Activated naive CD4-positive, alpha-beta T cell treated with anti-CD3 and anti-CD28 coated beads, Interleukin-2, amount 10 ng/mL, durations not matched to agents 7 days and 5 days (primary cell): Measurements from ENCODE around the gene EFNA4.

Source experiments
- CTCF ChIA-PET: fragments of 350-600 bp; sonication (Branson Sonifier 250); formaldehyde crosslinking; loops from one replicate; lab custom pipeline; 2021; ENCODE audit warnings: antibody characterized with exemption; lab: Charles Lee
- DNase-seq: peaks from one replicate; pipeline ENCODE4 v3.0.0-alpha.2; 2020
- H3K27ac Mint-ChIP-seq: one replicate; pipeline ENCODE4 v1.8.0; 2021; ENCODE audit warnings: mild to moderate bottlenecking, moderate library complexity, mixed read lengths
- H3K27me3 Mint-ChIP-seq: one replicate; pipeline ENCODE4 v1.8.0; 2021; ENCODE audit warnings: mild to moderate bottlenecking, mixed read lengths
- H3K36me3 Mint-ChIP-seq: one replicate; pipeline ENCODE4 v1.8.0; 2021; ENCODE audit warnings: mixed read lengths
- H3K4me1 Mint-ChIP-seq: one replicate; pipeline ENCODE4 v1.8.0; 2021; ENCODE audit warnings: mixed read lengths
- H3K4me3 Mint-ChIP-seq: one replicate; pipeline ENCODE4 v1.8.0; 2021; ENCODE audit warnings: mild to moderate bottlenecking, moderate library complexity, mixed read lengths
- H3K9me3 Mint-ChIP-seq: one replicate; pipeline ENCODE4 v1.8.0; 2021; ENCODE audit warnings: mixed read lengths

Gene EFNA4

GRCh38 chr1:155085504-155086127 lies 22.1 kb downstream of the EFNA4 start:
- H3K4me1 Mint-ChIP-seq, result peaks cover 44% of the 10 kb centered on the region
- CTCF ChIA-PET, result interaction anchor here (0.9 to 4.0 kb wide), 30 partner anchors 10 to 606 kb away, joined by 3 to 140 read pairs (median 6); partner anchors contain the start of genes ADAM15, EFNA4, KRTCAP2 and LENEP
- peak; percentile 81 for DNase-seq
- H3K36me3 Mint-ChIP-seq, result peaks cover 9% of the 10 kb centered on the region
- H3K27me3 Mint-ChIP-seq, result peaks cover 53% of the 10 kb centered on the region
- peak overlapping the region; percentile 82 for H3K4me3 Mint-ChIP-seq
- H3K9me3 Mint-ChIP-seq, result no peaks in the 10 kb centered on the region
- H3K27ac Mint-ChIP-seq, result peak overlapping the region; percentile 92

DNA sequence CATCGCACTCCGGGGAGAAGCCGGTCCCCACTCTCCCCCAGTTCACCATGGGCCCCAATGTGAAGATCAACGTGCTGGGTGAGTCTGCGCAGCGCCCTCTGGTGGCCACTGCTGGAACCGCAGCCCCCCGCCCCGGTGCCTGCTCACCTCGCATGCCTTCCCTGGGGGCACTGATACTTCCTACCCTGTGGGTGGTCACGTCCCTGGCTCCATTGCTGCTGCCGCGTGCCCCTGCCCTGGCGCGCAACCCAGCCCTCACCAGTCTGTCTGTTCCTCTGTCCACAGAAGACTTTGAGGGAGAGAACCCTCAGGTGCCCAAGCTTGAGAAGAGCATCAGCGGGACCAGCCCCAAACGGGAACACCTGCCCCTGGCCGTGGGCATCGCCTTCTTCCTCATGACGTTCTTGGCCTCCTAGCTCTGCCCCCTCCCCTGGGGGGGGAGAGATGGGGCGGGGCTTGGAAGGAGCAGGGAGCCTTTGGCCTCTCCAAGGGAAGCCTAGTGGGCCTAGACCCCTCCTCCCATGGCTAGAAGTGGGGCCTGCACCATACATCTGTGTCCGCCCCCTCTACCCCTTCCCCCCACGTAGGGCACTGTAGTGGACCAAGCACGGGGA lies 22.7 kb downstream of the EFNA4 start:
- Mint-ChIP-seq H3K4me1 (peaks cover 43% of the 10 kb centered on the region), H3K36me3 (peaks cover 9% of the 10 kb centered on the region), H3K9me3 (no peaks in the 10 kb centered on the region), H3K27me3 (peaks cover 48% of the 10 kb centered on the region), H3K27ac (peak overlapping the region; percentile 71), H3K4me3 (peak overlapping the region; percentile 82)
- peak; percentile 88 for DNase-seq
- CTCF ChIA-PET, result interaction anchor here (1.0 to 4.0 kb wide), 13 partner anchors 11 to 607 kb away, joined by 3 to 140 read pairs (median 13); partner anchors contain the start of genes ADAM15, EFNA4 and KRTCAP2

GRCh38 chr1:155086856-155087535 lies 23.5 kb downstream of the EFNA4 start:
- peaks cover 5% of the 10 kb centered on the region for H3K36me3 Mint-ChIP-seq
- H3K4me3 Mint-ChIP-seq, result no peak overlapping the region
- H3K27me3 Mint-ChIP-seq, result peaks cover 47% of the 10 kb centered on the region
- peaks cover 40% of the 10 kb centered on the region for H3K4me1 Mint-ChIP-seq
- no peak for DNase-seq
- H3K9me3 Mint-ChIP-seq, result no peaks in the 10 kb centered on the region
- no peak overlapping the region for H3K27ac Mint-ChIP-seq
- CTCF ChIA-PET, result interaction anchor here (1.0 to 3.9 kb wide), 8 partner anchors 34 to 527 kb away, joined by 3 to 46 read pairs (median 10); partner anchors contain the start of genes ADAM15 and KRTCAP2

DNA sequence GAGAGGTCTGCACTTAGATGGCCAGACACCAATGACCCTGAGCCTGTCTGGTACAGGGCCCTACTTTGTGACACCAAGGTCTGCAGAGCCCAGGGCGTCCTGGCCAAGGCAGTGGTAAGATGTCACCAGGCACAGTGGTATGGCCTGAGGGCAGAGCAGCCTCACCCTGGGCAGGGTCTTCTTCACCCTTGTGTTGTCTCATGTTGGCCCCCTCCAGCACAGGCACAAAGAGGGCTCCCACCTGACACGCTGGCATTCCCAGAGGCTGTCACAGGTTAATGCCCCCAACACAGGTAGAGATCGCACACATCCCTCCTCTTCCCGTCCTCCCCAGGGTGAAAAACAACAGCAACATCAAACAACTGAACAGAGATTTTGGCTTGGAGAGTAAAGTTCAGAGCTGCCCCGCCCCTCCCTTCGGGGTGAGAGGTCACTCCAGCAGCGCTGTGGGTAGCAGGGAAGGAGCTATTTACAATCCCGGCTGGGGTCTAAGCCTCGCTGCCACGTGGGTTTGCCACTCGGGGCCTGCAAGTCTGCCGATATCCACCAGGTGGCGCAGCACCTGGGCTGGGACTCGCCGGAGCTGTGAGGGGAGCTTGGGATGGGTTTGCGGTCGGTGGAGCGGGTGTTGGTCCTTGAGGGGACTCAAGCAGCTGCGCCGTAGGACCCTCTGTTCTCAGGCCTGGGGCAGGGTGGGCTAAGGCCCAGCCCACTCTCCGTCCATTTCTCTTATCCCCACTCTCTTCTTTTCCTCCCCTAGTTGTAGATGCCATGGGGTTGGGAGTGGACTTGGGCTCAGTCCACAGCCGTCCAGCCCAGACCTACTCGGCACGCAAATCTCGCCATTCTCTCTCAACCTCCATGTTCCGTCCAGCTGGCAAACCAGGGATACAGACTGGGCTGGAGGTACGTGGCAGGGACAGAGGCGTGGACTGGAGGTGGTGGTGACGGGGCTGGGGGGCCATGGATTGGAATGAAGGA lies 27.8 kb downstream of the EFNA4 start:
- CTCF ChIA-PET, result interaction anchor here (0.6 to 5.3 kb wide), 29 partner anchors 9 to 501 kb away, joined by 3 to 226 read pairs (median 5); partner anchors contain the start of genes ADAM15, EFNA3, KRTCAP2 and TRIM46
- Mint-ChIP-seq H3K4me3 (no peak overlapping the region), H3K9me3 (no peaks in the 10 kb centered on the region), H3K27me3 (peaks cover 59% of the 10 kb centered on the region), H3K36me3 (peaks cover 5% of the 10 kb centered on the region), H3K27ac (no peak overlapping the region), H3K4me1 (peaks cover 6% of the 10 kb centered on the region)
- DNase-seq, result peak; percentile 86

- H3K36me3 Mint-ChIP-seq, result peaks cover 4% of the 10 kb centered on the region
- no peak overlapping the region for H3K4me3 Mint-ChIP-seq
- H3K9me3 Mint-ChIP-seq, result no peaks in the 10 kb centered on the region
- no peak overlapping the region for H3K27ac Mint-ChIP-seq
- CTCF ChIA-PET, result interaction anchor here (0.8 to 5.3 kb wide), 22 partner anchors 8 to 500 kb away, joined by 3 to 226 read pairs (median 5); partner anchors contain the start of genes KRTCAP2 and TRIM46
- peaks cover 5% of the 10 kb centered on the region for H3K4me1 Mint-ChIP-seq
- DNase-seq, result no peak
- peaks cover 66% of the 10 kb centered on the region for H3K27me3 Mint-ChIP-seq
Measured at GRCh38 chr1:155092131-155092530, 28.6 kb downstream of the EFNA4 start.

- Mint-ChIP-seq H3K4me3 (no peak overlapping the region), H3K9me3 (no peaks in the 10 kb centered on the region), H3K27me3 (peaks cover 71% of the 10 kb centered on the region), H3K36me3 (no peaks in the 10 kb centered on the region), H3K4me1 (peaks cover 5% of the 10 kb centered on the region), H3K27ac (peak overlapping the region; percentile 49)
- CTCF ChIA-PET, result interaction anchor here (1.4 to 5.3 kb wide), 8 partner anchors 10 to 77 kb away, joined by 3 to 226 read pairs (median 8); partner anchors contain the start of genes KRTCAP2 and TRIM46
- DNase-seq, result no peak
Measured at GRCh38 chr1:155092641-155093040, 29.1 kb downstream of the EFNA4 start.

DNA sequence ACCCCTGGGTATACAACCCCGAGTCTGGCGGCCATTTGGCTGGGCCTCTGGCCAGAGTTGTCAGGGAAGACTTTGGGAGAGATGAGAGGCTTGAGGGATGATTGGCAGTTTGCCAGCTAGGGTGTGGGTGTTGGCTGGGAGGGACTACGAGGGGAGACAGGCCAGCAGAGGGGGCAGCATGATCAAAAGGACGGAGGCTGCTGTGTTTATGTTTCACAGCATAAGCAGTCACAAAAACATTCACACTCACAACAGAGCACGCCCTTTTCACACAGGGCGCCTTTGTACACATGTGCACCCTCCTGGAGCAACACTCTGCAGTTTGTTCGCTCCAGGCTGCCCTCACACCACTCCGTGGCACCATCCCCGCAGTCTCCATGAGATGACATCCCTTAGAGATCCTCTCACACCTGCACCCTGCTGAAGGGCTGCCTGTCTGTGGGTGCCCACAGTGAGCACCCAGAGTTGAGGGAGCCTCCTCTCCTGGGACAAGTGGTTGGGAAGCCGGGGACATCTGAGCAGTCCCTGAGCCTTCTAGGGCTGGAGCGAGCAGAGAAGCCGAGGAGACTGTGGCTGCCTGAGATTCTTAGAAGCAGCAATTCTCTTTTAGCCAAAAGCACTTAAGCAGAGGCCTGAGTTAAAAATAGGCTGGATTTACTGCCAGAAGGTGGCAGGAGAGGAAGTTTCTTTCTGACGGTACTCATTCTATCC lies 30.5 kb downstream of the EFNA4 start:
- CTCF ChIA-PET, result interaction anchor here (8.3 kb wide), 1 partner anchor 75 kb away, joined by 85 read pairs; the partner anchor contains the start of gene KRTCAP2
- H3K4me1 Mint-ChIP-seq, result peaks cover 5% of the 10 kb centered on the region
- H3K36me3 Mint-ChIP-seq, result no peaks in the 10 kb centered on the region
- DNase-seq, result no peak
- no peaks in the 10 kb centered on the region for H3K9me3 Mint-ChIP-seq
- H3K4me3 Mint-ChIP-seq, result no peak overlapping the region
- H3K27ac Mint-ChIP-seq, result no peak overlapping the region
- peaks cover 74% of the 10 kb centered on the region for H3K27me3 Mint-ChIP-seq

DNA sequence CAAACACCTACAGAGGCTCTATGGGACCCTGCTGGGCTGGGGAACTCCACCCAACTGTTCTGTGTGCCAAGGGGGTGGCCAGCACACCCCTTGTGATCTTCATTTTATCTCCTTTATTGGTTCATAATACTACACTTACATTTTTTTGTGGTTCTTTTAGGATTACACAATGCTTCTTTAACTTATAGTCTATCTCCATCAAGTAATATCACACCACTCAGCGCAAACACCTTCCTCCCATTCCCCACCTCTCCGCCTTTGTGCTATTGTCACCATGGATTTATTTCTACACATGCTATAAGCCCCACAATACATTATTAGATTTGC lies 31.0 kb downstream of the EFNA4 start:
- Mint-ChIP-seq H3K36me3 (no peaks in the 10 kb centered on the region), H3K9me3 (no peaks in the 10 kb centered on the region), H3K27me3 (peaks cover 73% of the 10 kb centered on the region), H3K4me3 (no peak overlapping the region), H3K4me1 (peaks cover 5% of the 10 kb centered on the region), H3K27ac (no peak overlapping the region)
- CTCF ChIA-PET, result interaction anchor here (1.1 to 8.3 kb wide), 2 partner anchors 21 to 75 kb away, joined by 3 to 85 read pairs; partner anchors contain the start of gene KRTCAP2
- DNase-seq, result no peak

- Mint-ChIP-seq H3K27me3 (peaks cover 45% of the 10 kb centered on the region), H3K4me3 (no peak overlapping the region), H3K36me3 (no peaks in the 10 kb centered on the region), H3K9me3 (no peaks in the 10 kb centered on the region), H3K4me1 (no peaks in the 10 kb centered on the region), H3K27ac (no peak overlapping the region)
- CTCF ChIA-PET, result interaction anchor here (1.0 to 8.3 kb wide), 2 partner anchors 11 to 70 kb away, joined by 3 to 85 read pairs; partner anchors contain the start of gene KRTCAP2
- DNase-seq, result no peak
Measured at GRCh38 chr1:155099331-155099730, 35.8 kb downstream of the EFNA4 start.

- no peak for DNase-seq
- Mint-ChIP-seq H3K27ac (no peak overlapping the region), H3K4me1 (no peaks in the 10 kb centered on the region), H3K9me3 (no peaks in the 10 kb centered on the region), H3K36me3 (no peaks in the 10 kb centered on the region), H3K4me3 (no peak overlapping the region), H3K27me3 (peaks cover 28% of the 10 kb centered on the region)
- CTCF ChIA-PET, result interaction anchor here (1.2 kb wide), 1 partner anchor 64 kb away, joined by 3 read pairs; no protein-coding TSS in a partner anchor
Measured at GRCh38 chr1:155103325-155103724, 39.8 kb downstream of the EFNA4 start.

DNA sequence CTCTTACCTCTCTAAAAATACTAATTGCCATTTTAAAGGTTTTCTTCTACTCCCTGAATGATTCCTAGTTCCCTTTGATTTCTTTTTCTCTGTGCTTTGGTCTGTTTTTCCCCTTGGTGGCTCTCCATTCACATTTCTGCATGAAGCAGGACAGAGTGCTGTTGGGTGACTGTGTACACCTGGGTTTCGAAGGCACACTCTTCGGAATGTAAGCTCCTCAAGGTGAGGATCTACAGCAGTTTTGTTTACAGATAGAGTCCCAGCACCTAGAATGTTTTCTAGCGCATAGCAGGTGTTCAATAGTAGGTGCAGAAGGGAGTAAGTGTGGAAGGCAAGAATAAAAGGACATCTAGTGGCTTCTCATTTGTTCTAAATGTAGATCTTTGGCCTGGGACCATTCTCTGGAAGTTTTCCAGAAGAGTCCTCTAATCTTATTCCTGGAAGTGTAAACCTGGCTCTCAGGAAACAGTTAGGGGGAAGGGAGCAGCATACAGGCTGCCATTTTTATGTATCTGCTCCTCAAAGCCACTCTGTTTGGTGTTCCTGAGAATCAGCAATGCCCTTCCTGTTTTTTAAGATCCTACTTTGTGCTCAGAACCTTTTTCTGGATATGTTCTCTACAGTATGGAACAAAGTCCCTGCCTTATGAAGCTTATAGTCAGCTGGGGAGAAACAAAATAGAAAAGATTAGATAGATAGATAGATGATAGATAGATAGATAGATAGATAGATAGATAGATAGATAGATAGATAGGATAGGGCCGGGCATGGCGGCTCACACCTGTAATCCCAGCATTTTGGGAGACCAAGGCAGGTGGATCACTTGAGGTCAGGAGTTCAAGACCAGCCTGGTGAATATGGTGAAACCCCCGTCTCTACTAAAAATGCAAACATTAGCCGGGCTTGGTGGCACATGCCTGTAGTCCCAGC lies 41.3 kb downstream of the EFNA4 start:
- no peak overlapping the region for H3K27ac Mint-ChIP-seq
- H3K4me3 Mint-ChIP-seq, result no peak overlapping the region
- no peak for DNase-seq
- CTCF ChIA-PET, result interaction anchor here (2.4 kb wide), 1 partner anchor 63 kb away, joined by 9 read pairs; no protein-coding TSS in a partner anchor
- H3K36me3 Mint-ChIP-seq, result no peaks in the 10 kb centered on the region
- H3K4me1 Mint-ChIP-seq, result no peaks in the 10 kb centered on the region
- H3K9me3 Mint-ChIP-seq, result no peaks in the 10 kb centered on the region
- peaks cover 28% of the 10 kb centered on the region for H3K27me3 Mint-ChIP-seq

DNA sequence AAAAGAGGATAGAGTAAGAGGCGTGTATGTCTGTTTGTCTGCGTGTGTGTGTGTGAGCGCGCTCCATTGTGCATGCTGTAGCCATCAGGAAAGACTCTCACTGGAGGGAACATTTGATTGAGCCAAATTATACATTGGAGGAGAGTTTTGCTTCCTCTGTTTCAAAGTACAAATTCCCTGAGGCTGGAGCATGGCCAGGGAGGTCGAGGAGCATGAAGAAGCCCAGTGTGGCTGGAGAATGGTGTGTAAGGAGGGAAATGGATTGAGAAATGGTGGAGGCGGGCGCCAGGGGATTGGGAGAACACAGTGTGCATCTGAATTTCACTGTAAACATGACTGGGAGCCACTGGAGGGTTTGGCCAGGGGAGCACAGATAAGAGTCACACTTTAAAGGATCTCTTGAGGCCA lies 42.1 kb downstream of the EFNA4 start:
- Mint-ChIP-seq H3K4me1 (no peaks in the 10 kb centered on the region), H3K36me3 (no peaks in the 10 kb centered on the region), H3K27me3 (peaks cover 28% of the 10 kb centered on the region), H3K27ac (no peak overlapping the region), H3K9me3 (no peaks in the 10 kb centered on the region), H3K4me3 (no peak overlapping the region)
- DNase-seq, result no peak
- CTCF ChIA-PET, result interaction anchor here (2.4 kb wide), 1 partner anchor 62 kb away, joined by 9 read pairs; no protein-coding TSS in a partner anchor
